ENCODE measurements around the gene CCDC92. TPM values are rescaled to one million over a fixed set of nuclear protein-coding genes. Genes with fewer than 3 reads are reported as not detected.

The CCDC92 gene
- total RNA-seq, 2 donors from 2014 or later: 9.6 to 19.5 TPM

- TF ChIP-seq CTCF (IDR thresholded peaks at IDR 0.05): no peak
Measured at GRCh38 chr12:123940627-123940966, 32.0 kb downstream of the CCDC92 start.

DNA sequence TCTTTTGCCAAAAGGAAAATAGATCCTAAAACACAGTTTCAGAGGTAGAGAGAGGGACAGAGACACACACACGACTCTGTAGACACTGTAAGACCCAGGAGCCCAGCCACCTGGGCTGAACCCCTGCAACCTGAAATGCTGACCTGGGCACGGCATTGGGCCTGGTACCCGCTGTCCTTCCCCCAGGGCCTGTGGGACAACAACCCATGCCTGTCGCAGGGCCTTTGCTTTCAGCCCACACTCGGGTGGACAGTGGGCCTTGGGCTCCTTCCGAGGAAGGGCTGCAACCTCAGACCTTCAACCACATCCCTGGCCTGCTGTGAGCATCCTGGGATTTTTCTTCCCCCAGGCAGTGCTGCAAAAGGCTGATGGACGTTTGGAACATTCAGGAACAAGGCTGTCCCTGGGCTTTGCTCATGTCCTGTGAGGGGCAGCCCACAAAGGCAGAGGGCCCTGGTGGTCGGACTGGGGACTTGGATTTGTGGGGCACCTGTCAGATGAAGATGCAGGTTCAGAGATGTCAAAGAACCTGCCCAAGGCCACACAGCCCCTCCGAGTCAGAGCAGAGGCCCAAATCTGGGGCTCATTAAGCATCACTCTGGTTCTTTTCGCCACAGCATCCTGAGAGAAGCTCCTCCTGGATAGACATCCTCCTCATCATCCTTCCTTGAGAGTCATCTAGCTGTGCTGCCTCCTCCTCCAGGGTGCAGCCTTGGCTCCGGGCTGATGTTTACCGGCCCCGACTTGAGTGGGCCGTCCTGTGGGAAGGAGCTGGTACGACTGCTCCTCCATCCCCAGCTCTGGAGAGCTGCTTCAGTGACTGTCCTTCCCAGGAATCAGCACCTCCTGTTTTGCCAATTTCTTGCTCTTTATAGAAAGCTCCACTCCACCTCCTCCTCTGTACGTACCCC is 32.7 kb downstream of the CCDC92 start:
- Histone ChIP-seq H3K9ac (ENCODE audit: low read depth in 2 of 2, low read length in 2 of 2) (no peak overlapping the region), H3K4me1 (no peaks in the 10 kb centered on the region), H3K4me3 (no peak overlapping the region), H3K27me3 (no peaks in the 10 kb centered on the region), H3K9me3 (no peaks in the 10 kb centered on the region), H3K27ac (no peak overlapping the region), H3K36me3 (no peaks in the 10 kb centered on the region)
- intact Hi-C loops (cut with DNase I): no loop called here
- DNase-seq: no peak
- TF ChIP-seq CTCF (IDR thresholded peaks at IDR 0.05): no peak

More at GRCh38 chr12:123940627-123940966, 32.0 kb downstream of the CCDC92 start:
- H3K36me3 ChIP-seq: no peaks in the 10 kb centered on the region
- H3K27me3 ChIP-seq: no peaks in the 10 kb centered on the region
- H3K9ac ChIP-seq (ENCODE audit: low read depth in 2 of 2, low read length in 2 of 2): no peak overlapping the region
- DNase-seq: no peak
- H3K4me3 ChIP-seq: no peak overlapping the region
- no peaks in the 10 kb centered on the region for H3K4me1 ChIP-seq
- H3K9me3 ChIP-seq: no peaks in the 10 kb centered on the region
- intact Hi-C loops (cut with DNase I): no loop called here
- no peak overlapping the region for H3K27ac ChIP-seq

- no peaks in the 10 kb centered on the region for H3K4me1 ChIP-seq
- no peaks in the 10 kb centered on the region for H3K9me3 ChIP-seq
- intact Hi-C loops (cut with DNase I): no loop called here
- H3K27ac ChIP-seq: no peak overlapping the region
- H3K27me3 ChIP-seq: no peaks in the 10 kb centered on the region
- TF ChIP-seq CTCF (IDR thresholded peaks at IDR 0.05): no peak
- H3K9ac ChIP-seq (ENCODE audit: low read depth in 2 of 2, low read length in 2 of 2): no peak overlapping the region
- no peaks in the 10 kb centered on the region for H3K36me3 ChIP-seq
- no peak for DNase-seq
- H3K4me3 ChIP-seq: no peak overlapping the region
Measured at GRCh38 chr12:123938679-123939480, 33.8 kb downstream of the CCDC92 start.

DNA sequence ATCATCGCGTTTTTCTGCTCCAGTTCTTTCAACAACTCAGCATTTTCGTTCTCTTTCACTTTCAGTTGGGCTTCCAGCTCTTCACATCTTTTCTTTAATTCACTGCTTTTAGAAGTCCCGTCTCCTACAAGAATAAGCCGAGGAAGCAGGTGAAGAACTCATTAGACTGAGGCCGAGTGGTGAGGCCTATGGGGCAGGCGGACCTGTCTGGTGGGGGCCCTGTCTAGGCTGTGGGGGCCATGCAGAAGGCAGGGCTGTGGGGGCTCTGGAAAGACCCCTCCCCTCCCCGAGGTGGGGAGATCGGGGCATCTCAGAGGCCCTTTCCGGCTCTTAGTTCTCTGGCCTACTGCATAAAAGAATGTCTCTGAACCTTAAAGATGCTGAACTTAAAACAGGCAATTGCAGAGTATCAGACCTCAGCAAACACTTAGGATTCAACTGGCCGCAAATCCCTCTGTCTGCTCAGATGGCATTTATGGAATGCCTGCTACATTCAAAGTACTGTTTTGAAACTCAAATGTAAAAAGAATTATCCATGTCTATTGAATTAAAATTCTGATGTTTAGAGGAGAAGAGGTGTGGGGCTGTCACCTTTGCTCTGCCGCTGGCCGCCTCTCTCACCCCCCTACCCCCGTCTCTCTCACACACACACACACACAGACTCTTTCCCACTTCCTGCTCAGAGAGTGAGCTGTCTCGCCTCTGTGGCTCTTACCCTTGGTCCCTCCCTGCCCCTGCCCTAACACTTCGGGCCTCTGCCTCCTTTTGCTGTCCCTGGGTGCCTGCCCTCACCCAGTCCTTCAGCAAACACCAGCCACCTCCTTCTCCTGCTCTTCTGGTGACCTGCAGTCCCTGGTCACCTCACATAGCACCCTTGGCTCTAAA is 34.7 kb downstream of the CCDC92 start:
- no peak overlapping the region for H3K27ac ChIP-seq
- no peak overlapping the region for H3K9ac ChIP-seq (ENCODE audit: low read depth in 2 of 2, low read length in 2 of 2)
- H3K27me3 ChIP-seq: no peaks in the 10 kb centered on the region
- H3K36me3 ChIP-seq: no peaks in the 10 kb centered on the region
- TF ChIP-seq CTCF (IDR thresholded peaks at IDR 0.05): no peak
- no peak overlapping the region for H3K4me3 ChIP-seq
- intact Hi-C loops (cut with DNase I): no loop called here
- no peaks in the 10 kb centered on the region for H3K4me1 ChIP-seq
- DNase-seq: no peak
- H3K9me3 ChIP-seq: no peaks in the 10 kb centered on the region
